ENCODE results near the gene PPDPF. TPM values are rescaled to one million over a fixed set of nuclear protein-coding genes. Genes with fewer than 3 reads are reported as not detected.

Gene PPDPF
- polyA plus RNA-seq, 2 of the 4 experiments (the other 2 are of a cell fraction), result 7.7 to 217 TPM

DNA sequence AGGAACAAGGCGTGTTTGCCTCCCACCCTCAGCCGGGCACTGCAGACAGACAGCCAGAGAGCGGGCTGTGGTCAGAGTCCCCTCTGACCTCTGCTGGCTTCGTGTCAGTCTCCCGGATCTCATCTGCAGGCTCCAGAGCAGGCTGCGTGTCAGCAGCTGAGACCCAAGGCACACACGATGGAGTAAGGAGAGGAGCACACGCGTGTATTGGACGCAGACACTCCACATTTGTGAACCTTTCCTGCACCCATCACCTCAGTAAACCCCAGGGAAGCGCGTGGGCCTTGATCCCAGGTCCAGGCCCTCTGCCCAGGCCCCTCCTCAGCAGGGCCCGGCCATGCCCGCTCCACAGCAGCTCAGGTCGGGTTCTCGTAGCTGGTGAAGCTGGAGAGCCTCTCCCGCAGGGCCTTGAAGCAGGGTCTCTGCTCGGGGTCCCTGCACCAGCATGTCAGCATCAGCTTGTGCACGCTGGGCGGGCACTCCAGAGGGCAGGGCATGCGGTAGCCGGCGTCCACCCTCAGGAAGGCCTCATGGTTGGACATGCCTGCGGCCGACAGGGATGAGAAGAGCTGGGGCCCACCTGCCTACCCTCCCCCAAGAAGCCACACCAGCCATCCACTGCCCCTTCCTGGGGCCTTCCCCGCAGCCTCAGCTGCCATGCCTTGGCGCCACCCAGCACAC lies 8.8 kb downstream of the PPDPF start:
- no peaks in the 10 kb centered on the region for H3K4me1 ChIP-seq
- H3K27ac ChIP-seq, result no peak overlapping the region
- no peak for FAIRE-seq
- POLR2A ChIA-PET, result interaction anchor here (1.0 to 2.9 kb wide), 4 partner anchors 9 to 53 kb away, joined by 3 to 15 read pairs (median 6); partner anchors contain the start of genes PPDPF and PTK6
- WGBS (ENCODE audit: missing lambda C conversion rate), result 91% methylated on average over 15 of the region's 27 CpGs
- DNase-seq (ENCODE audit: low read depth in 1 of 2, low spot score in 1 of 2), result no peak
- ATAC-seq, result peak; percentile 4 to 8; a peak in 3 of 6 replicates
- CTCF ChIA-PET, result interaction anchor here (0.7 to 4.1 kb wide), 7 partner anchors 8 to 451 kb away, joined by 3 to 18 read pairs (median 7); partner anchors contain the start of genes PPDPF and PTK6
- no peak overlapping the region for H3K4me3 ChIP-seq
- TF ChIP-seq SREBF2 (IDR thresholded peaks at IDR 0.05) (no peak), ESRRA (IDR thresholded peaks at IDR 0.05; ENCODE audit: borderline replicate concordance, low read length) (no peak), MAZ (IDR thresholded peaks at IDR 0.05; ENCODE audit: borderline replicate concordance, low read depth, low read length) (no peak), RAD21 (conservative IDR thresholded peaks at IDR 0.05 in 1 of 2, IDR thresholded peaks at IDR 0.05 in 1 of 2) (no peak)
- H3K9me3 ChIP-seq, result no peaks in the 10 kb centered on the region
- H3K4me2 ChIP-seq, result no peak overlapping the region

DNA sequence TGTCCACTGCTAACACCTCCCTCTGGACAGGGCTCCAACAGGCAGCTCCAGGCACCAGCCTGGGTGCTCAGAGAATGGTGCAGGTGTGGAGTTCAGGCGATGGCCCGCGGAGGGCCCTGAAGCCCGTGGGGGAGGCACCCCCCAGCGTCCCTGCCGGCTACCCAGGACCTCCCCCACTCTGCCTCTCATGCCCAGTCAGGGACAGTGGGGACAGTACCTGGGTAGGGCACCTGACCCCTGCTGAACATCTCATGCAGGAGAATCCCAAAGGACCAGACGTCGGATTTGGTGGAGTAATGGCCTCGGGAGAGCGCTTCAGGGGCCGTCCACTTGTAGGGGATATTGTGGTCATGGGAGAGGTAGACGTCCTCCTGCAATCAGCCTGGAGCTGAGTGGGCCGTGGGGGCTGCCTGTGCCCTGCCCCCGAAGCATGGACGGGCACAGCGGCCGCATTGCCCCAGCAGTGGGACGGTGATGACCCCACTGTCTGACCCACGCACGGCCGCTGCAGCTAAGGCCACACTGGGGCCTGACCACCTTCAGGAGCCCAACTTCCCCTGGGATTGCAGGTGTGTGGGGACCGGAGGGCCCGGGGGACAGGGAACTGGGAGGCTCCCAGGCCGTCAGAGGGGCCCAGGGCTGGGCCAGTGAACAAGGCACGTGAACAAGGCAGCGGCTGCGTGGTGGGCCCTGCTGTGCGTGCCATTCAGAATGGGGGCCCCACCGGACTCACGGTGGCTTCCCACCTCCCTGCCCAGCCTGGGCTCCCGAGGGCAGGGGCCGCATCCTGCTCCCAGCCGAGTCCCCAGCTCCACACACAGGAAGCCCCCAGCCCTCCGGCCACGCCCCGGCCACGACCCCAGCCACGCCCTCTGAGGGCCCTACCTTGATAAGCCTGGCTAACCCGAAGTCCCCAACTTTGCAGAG lies 9.6 kb downstream of the PPDPF start:
- ATAC-seq, result peak; percentile 10; a peak in 4 of 6 replicates
- no peak for FAIRE-seq
- POLR2A ChIA-PET, result interaction anchor here (1.1 to 2.9 kb wide), 3 partner anchors 8 to 34 kb away, joined by 3 to 15 read pairs (median 8); partner anchors contain the start of genes PPDPF and PTK6

DNA sequence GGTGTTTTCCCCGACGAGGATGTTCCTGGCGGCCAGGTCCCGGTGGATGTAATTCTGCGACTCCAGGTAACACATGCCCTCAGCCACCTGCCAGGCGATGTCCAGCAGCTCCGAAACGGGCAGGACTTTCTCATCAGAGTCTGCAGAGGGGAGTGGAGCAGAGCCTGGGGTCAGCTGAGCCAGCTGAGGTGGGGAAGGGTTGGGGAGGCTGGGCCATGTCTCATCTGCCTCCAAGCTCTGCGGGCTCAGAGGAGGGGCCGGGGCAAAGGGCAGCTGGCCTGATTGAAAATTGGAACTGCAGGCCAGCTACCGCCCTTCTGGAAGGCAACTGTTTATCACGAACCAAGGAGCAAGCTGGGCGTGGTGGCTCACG lies 10.2 kb downstream of the PPDPF start:
- Histone ChIP-seq H3K4me1 (no peaks in the 10 kb centered on the region), H3K9me3 (no peaks in the 10 kb centered on the region), H3K4me3 (no peak overlapping the region), H3K4me2 (no peak overlapping the region), H3K27ac (no peak overlapping the region)
- DNase-seq (ENCODE audit: low read depth in 1 of 2, low spot score in 1 of 2) (no peak), FAIRE-seq (no peak), ATAC-seq (no peak)
- 86% methylated on average over 14 of the region's 14 CpGs for WGBS (ENCODE audit: missing lambda C conversion rate)
- POLR2A ChIA-PET, result interaction anchor here (2.9 kb wide), 1 partner anchor 10 kb away, joined by 15 read pairs; the partner anchor contains the start of gene PPDPF
- TF ChIP-seq HOXB13 (CRISPR knock-in tag; IDR thresholded peaks at IDR 0.05; ENCODE audit: low read depth), result no peak
- no peak for TF ChIP-seq EHMT2 (IDR thresholded peaks at IDR 0.05; ENCODE audit: low read depth)
- no peak for TF ChIP-seq HOXB5 (CRISPR knock-in tag; IDR thresholded peaks at IDR 0.05)
- TF ChIP-seq, protein P1, sequence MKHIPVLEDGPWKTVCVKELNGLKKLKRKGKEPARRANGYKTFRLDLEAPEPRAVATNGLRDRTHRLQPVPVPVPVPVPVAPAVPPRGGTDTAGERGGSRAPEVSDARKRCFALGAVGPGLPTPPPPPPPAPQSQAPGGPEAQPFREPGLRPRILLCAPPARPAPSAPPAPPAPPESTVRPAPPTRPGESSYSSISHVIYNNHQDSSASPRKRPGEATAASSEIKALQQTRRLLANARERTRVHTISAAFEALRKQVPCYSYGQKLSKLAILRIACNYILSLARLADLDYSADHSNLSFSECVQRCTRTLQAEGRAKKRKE (CRISPR knock-in tag; IDR thresholded peaks at IDR 0.05; ENCODE audit: low read depth), result no peak
- no peak for TF ChIP-seq MAFK (IDR thresholded peaks at IDR 0.05; ENCODE audit: partially characterized antibody)
- no peak for TF ChIP-seq CBX8 (IDR thresholded peaks at IDR 0.05)
- TF ChIP-seq, protein P2, sequence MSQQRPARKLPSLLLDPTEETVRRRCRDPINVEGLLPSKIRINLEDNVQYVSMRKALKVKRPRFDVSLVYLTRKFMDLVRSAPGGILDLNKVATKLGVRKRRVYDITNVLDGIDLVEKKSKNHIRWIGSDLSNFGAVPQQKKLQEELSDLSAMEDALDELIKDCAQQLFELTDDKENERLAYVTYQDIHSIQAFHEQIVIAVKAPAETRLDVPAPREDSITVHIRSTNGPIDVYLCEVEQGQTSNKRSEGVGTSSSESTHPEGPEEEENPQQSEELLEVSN (IDR thresholded peaks at IDR 0.05; ENCODE audit: borderline replicate concordance, low read depth), result no peak
- TF ChIP-seq, protein P3, sequence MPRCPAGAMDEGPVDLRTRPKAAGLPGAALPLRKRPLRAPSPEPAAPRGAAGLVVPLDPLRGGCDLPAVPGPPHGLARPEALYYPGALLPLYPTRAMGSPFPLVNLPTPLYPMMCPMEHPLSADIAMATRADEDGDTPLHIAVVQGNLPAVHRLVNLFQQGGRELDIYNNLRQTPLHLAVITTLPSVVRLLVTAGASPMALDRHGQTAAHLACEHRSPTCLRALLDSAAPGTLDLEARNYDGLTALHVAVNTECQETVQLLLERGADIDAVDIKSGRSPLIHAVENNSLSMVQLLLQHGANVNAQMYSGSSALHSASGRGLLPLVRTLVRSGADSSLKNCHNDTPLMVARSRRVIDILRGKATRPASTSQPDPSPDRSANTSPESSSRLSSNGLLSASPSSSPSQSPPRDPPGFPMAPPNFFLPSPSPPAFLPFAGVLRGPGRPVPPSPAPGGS (IDR thresholded peaks at IDR 0.05), result no peak
- CTCF ChIA-PET, result interaction anchor here (0.6 to 4.1 kb wide), 5 partner anchors 7 to 443 kb away, joined by 3 to 18 read pairs (median 7); partner anchors contain the start of genes PPDPF and PTK6

More for the DNA sequence above, 9.6 kb downstream of the PPDPF start:
- no peak for DNase-seq (ENCODE audit: low read depth in 1 of 2, low spot score in 1 of 2)
- Histone ChIP-seq H3K27ac (no peak overlapping the region), H3K4me3 (no peak overlapping the region), H3K4me1 (no peaks in the 10 kb centered on the region), H3K9me3 (no peaks in the 10 kb centered on the region), H3K4me2 (no peak overlapping the region)
- WGBS (ENCODE audit: missing lambda C conversion rate), result 80% methylated on average over 20 of the region's 39 CpGs
- CTCF ChIA-PET, result interaction anchor here (1.8 to 4.1 kb wide), 5 partner anchors 8 to 444 kb away, joined by 7 to 18 read pairs (median 9); partner anchors contain the start of genes PPDPF and PTK6
- TF ChIP-seq MYC (IDR thresholded peaks at IDR 0.05; ENCODE audit: borderline replicate concordance, low read length) (no peak), RNF2 (IDR thresholded peaks at IDR 0.05; ENCODE audit: borderline replicate concordance, low read depth) (no peak), KDM1A (IDR thresholded peaks at IDR 0.05; ENCODE audit: low read depth) (no peak), HEYL (CRISPR knock-in tag; IDR thresholded peaks at IDR 0.05) (no peak), ZC3H11A (IDR thresholded peaks at IDR 0.05) (no peak)

All from A549 (cell line).